Epithelial cell of proximal tubule (primary cell): ENCODE measurements around the gene AFAP1L1. TPM values are rescaled to one million over a fixed set of nuclear protein-coding genes. Genes with fewer than 3 reads are reported as not detected.

Experiments used
- DNase-seq: peaks from one replicate; pipeline ENCODE4 v3.0.0-alpha.2; 2011; ENCODE audit warnings: low read depth
- H3K4me3 ChIP-seq: 2 replicates; pipeline ENCODE4 v1.5.1; 2011; ENCODE audit warnings: low read depth, mild to moderate bottlenecking, low read length
- total RNA-seq: library from RNA; depleted of rRNA; stranded (reverse); fragments of >200 nt; gene quantifications from 2 replicates; pipeline ENCODE4 v1.2.3, GENCODE V29; 2015
- TF ChIP-seq, protein P1 (sequence below): conservative IDR thresholded peaks from 2 replicates; pipeline ENCODE4 v1.5.1; 2012; ENCODE audit warnings: low read depth, mild to moderate bottlenecking, low read length

The AFAP1L1 gene
- total RNA-seq, 1 donor from 2014 or later, result 17.2 TPM

GRCh38 chr5:149301744-149302380 lies 30.2 kb downstream of the AFAP1L1 start:
- TF ChIP-seq, protein P1, sequence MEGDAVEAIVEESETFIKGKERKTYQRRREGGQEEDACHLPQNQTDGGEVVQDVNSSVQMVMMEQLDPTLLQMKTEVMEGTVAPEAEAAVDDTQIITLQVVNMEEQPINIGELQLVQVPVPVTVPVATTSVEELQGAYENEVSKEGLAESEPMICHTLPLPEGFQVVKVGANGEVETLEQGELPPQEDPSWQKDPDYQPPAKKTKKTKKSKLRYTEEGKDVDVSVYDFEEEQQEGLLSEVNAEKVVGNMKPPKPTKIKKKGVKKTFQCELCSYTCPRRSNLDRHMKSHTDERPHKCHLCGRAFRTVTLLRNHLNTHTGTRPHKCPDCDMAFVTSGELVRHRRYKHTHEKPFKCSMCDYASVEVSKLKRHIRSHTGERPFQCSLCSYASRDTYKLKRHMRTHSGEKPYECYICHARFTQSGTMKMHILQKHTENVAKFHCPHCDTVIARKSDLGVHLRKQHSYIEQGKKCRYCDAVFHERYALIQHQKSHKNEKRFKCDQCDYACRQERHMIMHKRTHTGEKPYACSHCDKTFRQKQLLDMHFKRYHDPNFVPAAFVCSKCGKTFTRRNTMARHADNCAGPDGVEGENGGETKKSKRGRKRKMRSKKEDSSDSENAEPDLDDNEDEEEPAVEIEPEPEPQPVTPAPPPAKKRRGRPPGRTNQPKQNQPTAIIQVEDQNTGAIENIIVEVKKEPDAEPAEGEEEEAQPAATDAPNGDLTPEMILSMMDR, result no peak
- no peak overlapping the region for H3K4me3 ChIP-seq
- no peak for DNase-seq

DNA sequence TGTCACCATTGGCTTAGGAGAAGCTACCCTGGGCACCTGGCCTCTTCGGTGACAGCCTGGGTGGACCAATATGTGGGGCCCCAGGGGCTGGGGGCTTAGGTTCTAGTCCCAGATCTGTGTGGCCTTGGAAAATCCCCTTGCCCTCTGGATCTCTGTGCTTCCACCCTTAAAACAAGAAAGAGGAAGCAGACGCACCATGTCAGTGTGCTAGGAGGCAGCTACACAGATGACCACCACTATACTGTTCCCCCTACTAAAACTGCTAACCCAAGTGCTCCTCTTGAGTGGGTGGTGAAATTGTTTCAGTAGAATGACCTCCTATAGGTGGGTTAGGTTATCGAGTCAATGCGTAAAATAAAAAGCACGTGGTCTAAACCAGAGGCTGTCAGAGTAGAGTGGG lies 31.0 kb downstream of the AFAP1L1 start:
- H3K4me3 ChIP-seq, result no peak overlapping the region
- TF ChIP-seq, protein P1, result no peak
- DNase-seq, result no peak

- DNase-seq, result no peak
- TF ChIP-seq, protein P1, result no peak
- H3K4me3 ChIP-seq, result no peak overlapping the region
These were observed 31.6 kb downstream of the AFAP1L1 start for GRCh38 chr5:149303210-149303609.

DNA sequence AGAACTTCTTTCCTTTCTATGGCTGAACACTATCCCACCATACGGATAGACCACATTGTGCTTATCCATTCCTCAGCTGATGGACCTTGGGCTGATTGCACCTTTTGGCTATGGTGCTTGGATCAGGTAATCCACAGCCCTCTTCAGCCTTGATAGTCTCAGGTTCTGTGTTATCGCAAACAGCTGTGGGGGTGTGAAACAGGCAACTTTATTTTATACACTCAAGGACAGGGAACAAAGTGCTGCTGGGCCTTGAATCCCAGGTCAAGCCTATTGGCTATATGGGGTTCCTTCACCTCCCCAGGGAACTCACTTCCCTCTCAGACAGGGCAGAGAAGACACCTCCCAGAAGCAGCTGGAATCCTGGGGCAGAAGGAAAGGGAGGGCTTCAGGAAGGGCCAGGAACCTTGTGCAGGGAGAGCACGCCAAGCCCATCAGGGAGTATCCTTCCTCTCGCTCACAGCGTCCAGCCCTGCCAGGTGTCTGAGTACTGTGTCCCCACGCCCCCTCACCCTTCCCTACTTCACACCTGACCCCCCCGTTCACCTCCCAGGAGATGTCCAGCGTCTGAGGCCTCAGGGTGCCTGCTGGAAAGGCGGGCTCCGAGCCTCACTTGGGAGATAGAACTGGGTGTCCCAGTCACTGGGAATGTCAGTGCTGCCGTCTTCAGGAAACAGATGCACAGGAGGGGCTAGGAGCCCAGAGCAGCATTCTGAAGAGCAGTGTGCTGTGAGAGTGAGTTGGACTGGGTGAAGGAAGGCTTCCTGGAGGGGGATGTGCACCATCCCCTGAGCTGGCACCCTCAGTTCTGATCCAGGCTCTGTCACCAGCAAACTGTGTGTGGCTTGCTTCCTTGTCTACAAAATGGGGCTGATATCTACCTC lies 32.8 kb downstream of the AFAP1L1 start:
- TF ChIP-seq, protein P1, result no peak
- no peak for DNase-seq
- no peak overlapping the region for H3K4me3 ChIP-seq

DNA sequence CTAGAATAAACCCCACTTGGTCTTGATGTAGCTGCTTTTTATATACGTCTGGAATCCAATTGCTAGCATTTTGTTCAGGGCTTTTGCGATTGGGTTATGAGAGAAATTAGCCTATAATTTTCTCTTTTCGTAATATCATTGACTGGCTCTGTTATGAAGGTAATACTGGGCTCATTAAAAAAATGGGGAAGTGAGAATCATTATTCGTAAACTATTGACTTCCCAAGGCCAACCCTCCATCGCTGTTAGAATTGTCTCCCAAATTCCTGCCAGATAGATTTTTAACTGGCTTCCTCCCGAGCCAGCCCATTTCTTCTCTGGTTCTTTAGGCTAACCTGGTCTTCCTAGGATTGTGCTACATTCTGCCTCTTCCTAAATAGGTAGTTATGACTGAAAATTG lies 37.7 kb downstream of the AFAP1L1 start:
- TF ChIP-seq, protein P1, result no peak

GRCh38 chr5:149310488-149310887 lies 38.8 kb downstream of the AFAP1L1 start:
- DNase-seq, result no peak
- TF ChIP-seq, protein P1, result no peak
- H3K4me3 ChIP-seq, result no peak overlapping the region

More for the DNA sequence above, 37.7 kb downstream of the AFAP1L1 start:
- H3K4me3 ChIP-seq, result no peak overlapping the region
- no peak for DNase-seq
